ENCODE measurements around the gene C11orf91.

- TF ChIP-seq CTCF (conservative IDR thresholded peaks at IDR 0.05) = no peak
- TF ChIP-seq EZH2 (IDR thresholded peaks at IDR 0.05; ENCODE audit: low read depth) = no peak
These were observed 42.9 kb downstream of the C11orf91 start for GRCh38 chr11:33657757-33658156.
